Esophagus muscularis mucosa (tissue), 4 donors: Measurements from ENCODE around the gene CCND2. TPM values are rescaled to one million over a fixed set of nuclear protein-coding genes. Genes with fewer than 3 reads are reported as not detected.
A peak's percentile ranks its signal among the peaks of the same experiment; 100 is the strongest.

Experiments used
- DNase-seq: peaks from one replicate; pipeline ENCODE4 v3.0.0-alpha.2; 2017; ENCODE audit errors: extremely low spot score
- H3K27ac ChIP-seq, 4 donors: fragments of 200-600 bp; sonication (generic); replicated peaks in 1 of 4; 1 replicate in 3 of 4; 2 replicates in 1 of 4; pipeline ENCODE4 v1.5.1; 2016 to 2019; ENCODE audit warnings: mild to moderate bottlenecking in 1 of 4
- H3K27me3 ChIP-seq, 4 donors: fragments of 200-600 bp; sonication (generic); one replicate each; pipeline versions ENCODE4 v1.5.1 to v1.6.0; 2016 to 2019
- H3K36me3 ChIP-seq, 4 donors: fragments of 200-600 bp; sonication (generic); one replicate each; pipeline ENCODE4 v1.5.1; 2016 to 2019
- H3K4me1 ChIP-seq, 4 donors: fragments of 200-600 bp; sonication (generic); one replicate each; pipeline ENCODE4 v1.5.1; 2016 to 2019
- H3K4me3 ChIP-seq, 4 donors: fragments of 200-600 bp; sonication (generic); 1 replicate in 2 of 4; 2 replicates in 2 of 4; pipeline ENCODE4 v1.5.1; 2016 to 2019; ENCODE audit warnings: mild to moderate bottlenecking in 4 of 4, moderate library complexity in 1 of 4
- H3K9me3 ChIP-seq, 4 donors: fragments of 200-600 bp; sonication (generic); 1 replicate in 3 of 4; 2 replicates in 1 of 4; pipeline ENCODE4 v1.5.1; 2016 to 2019
- CTCF ChIP-seq, 3 experiments: fragments of 200-600 bp in 2 of 3; fragments of 450-650 bp in 1 of 3; sonication (generic) in 2 of 3; IDR thresholded peaks; one replicate each; pipeline ENCODE4 v1.5.1; 2017 to 2019; ENCODE audit warnings: antibody characterized with exemption in 3 of 3, mild to moderate bottlenecking in 2 of 3, moderate library complexity in 1 of 3
- EP300 ChIP-seq: sonication (generic); formaldehyde crosslinking; IDR thresholded peaks from one replicate; pipeline ENCODE4 v1.6.1; 2017; ENCODE audit warnings: antibody characterized with exemption
- POLR2A ChIP-seq: fragments of 450-650 bp; IDR thresholded peaks from one replicate; pipeline ENCODE4 v1.6.1; 2017; ENCODE audit warnings: antibody characterized with exemption, moderate library complexity, mild to moderate bottlenecking, low read depth
- POLR2AphosphoS5 ChIP-seq, 2 donors: sonication (generic); formaldehyde crosslinking; IDR thresholded peaks; one replicate each; pipeline ENCODE4 v1.6.1; 2017; ENCODE audit warnings: antibody characterized with exemption in 2 of 2
- WGBS: methylation state at CpG from one replicate; pipeline ENCODE4 v1.1.5; 2018; 5-methylcytosine and 5-hydroxymethylcytosine counted together
- intact Hi-C: fragments of 100-400 bp; cut with DNase I; formaldehyde crosslinking; loops from one replicate; pipeline ENCODE4 v1.15.1; 2023
- total RNA-seq, 4 donors: library from RNA; depleted of rRNA; stranded (reverse); fragments of >200 nt; gene quantifications; one replicate each; pipeline versions ENCODE4 v1.1.0 to v1.2.1, GENCODE V29; 2016

Gene CCND2
- total RNA-seq, 4 donors from 2014 or later = 101 to 122 (median 111) TPM

- Histone ChIP-seq H3K4me1 (peaks cover 67 to 91% (median 86%) of the 10 kb centered on the region in 4 donors), H3K36me3 (peaks cover 16 to 95% (median 76%) of the 10 kb centered on the region in 4 donors), H3K27me3 (no peaks in the 10 kb centered on the region), H3K4me3 (no peak overlapping the region), H3K9me3 (no peaks in the 10 kb centered on the region), H3K27ac (no peak overlapping the region)
- WGBS = 82% methylated on average over 8 of the region's 8 CpGs
- TF ChIP-seq POLR2A = no peak
- DNase-seq = no peak
- intact Hi-C loops = no loop called here
Observed at GRCh38 chr12:4285070-4285469, 11.5 kb downstream of the CCND2 start.

GRCh38 chr12:4286228-4286627 lies 12.7 kb downstream of the CCND2 start:
- TF ChIP-seq CTCF (IDR thresholded peaks at IDR 0.05) = no peak
- no peak for TF ChIP-seq POLR2AphosphoS5 (IDR thresholded peaks at IDR 0.05)
- TF ChIP-seq EP300 = no peak
- no peak for TF ChIP-seq POLR2A
- intact Hi-C loops = no loop called here
- DNase-seq = no peak
- Histone ChIP-seq H3K27ac (peak overlapping the region; percentile 27 to 78 (median 64)), H3K36me3 (peaks cover 16 to 95% (median 76%) of the 10 kb centered on the region in 4 donors), H3K27me3 (no peaks in the 10 kb centered on the region), H3K4me3 (no peak overlapping the region), H3K4me1 (peaks cover 59 to 91% (median 81%) of the 10 kb centered on the region in 4 donors), H3K9me3 (no peaks in the 10 kb centered on the region)
- 68% methylated on average over 6 of the region's 12 CpGs for WGBS

- H3K27ac ChIP-seq = peak overlapping the region; percentile 27 to 78 (median 64)
- H3K9me3 ChIP-seq = no peaks in the 10 kb centered on the region
- 44% methylated on average over 14 of the region's 14 CpGs for WGBS
- no peak for DNase-seq
- no peak for TF ChIP-seq CTCF (IDR thresholded peaks at IDR 0.05)
- TF ChIP-seq POLR2A = no peak
- TF ChIP-seq EP300 = no peak
- no peak for TF ChIP-seq POLR2AphosphoS5 (IDR thresholded peaks at IDR 0.05)
- H3K36me3 ChIP-seq = peaks cover 16 to 92% (median 70%) of the 10 kb centered on the region in 4 donors
- no peaks in the 10 kb centered on the region for H3K27me3 ChIP-seq
- intact Hi-C loops = no loop called here
- H3K4me1 ChIP-seq = peaks cover 60 to 91% (median 80%) of the 10 kb centered on the region in 4 donors
- no peak overlapping the region for H3K4me3 ChIP-seq
Observed at GRCh38 chr12:4286771-4287317, 13.3 kb downstream of the CCND2 start.

GRCh38 chr12:4287325-4288211 lies 14.0 kb downstream of the CCND2 start:
- Histone ChIP-seq H3K27ac (peak overlapping the region; percentile 27 to 78 (median 64)), H3K9me3 (no peaks in the 10 kb centered on the region), H3K36me3 (peaks cover 16 to 85% (median 63%) of the 10 kb centered on the region in 4 donors), H3K4me1 (peaks cover 60 to 91% (median 80%) of the 10 kb centered on the region in 4 donors), H3K27me3 (no peaks in the 10 kb centered on the region), H3K4me3 (no peak overlapping the region)
- 69% methylated on average over 18 of the region's 18 CpGs for WGBS
- intact Hi-C loops = no loop called here
- no peak for DNase-seq
- TF ChIP-seq POLR2A (no peak), POLR2AphosphoS5 (IDR thresholded peaks at IDR 0.05) (no peak), CTCF (IDR thresholded peaks at IDR 0.05) (no peak), EP300 (no peak)

- TF ChIP-seq POLR2A (no peak), POLR2AphosphoS5 (IDR thresholded peaks at IDR 0.05) (no peak), EP300 (no peak), CTCF (IDR thresholded peaks at IDR 0.05) (no peak)
- no peaks in the 10 kb centered on the region for H3K9me3 ChIP-seq
- H3K4me1 ChIP-seq = peaks cover 63 to 91% (median 80%) of the 10 kb centered on the region in 4 donors
- peak overlapping the region; percentile 68 to 78 (median 73) for H3K27ac ChIP-seq
- peak overlapping the region in 1 of 4 donors; percentile 7 for H3K4me3 ChIP-seq
- peaks cover 16 to 76% (median 53%) of the 10 kb centered on the region in 4 donors for H3K36me3 ChIP-seq
- H3K27me3 ChIP-seq = no peaks in the 10 kb centered on the region
- intact Hi-C loops = no loop called here
- WGBS = 50% methylated on average over 17 of the region's 20 CpGs
- no peak for DNase-seq
Observed at GRCh38 chr12:4288296-4289131, 15.0 kb downstream of the CCND2 start.
